NOMO-1 treated with dmso at 0.1 percent for 144 hours (cell line): Measurements from ENCODE around the gene SYNE3.

Source experiments
- DNase-seq: peaks from one replicate; lab custom pipeline; 2025; ENCODE audit not compliant: unreplicated experiment; lab: John Stamatoyannopoulos, UW

SYNE3 gene

GRCh38 chr14:95491936-95492608 lies 24.4 kb downstream of the SYNE3 start:
- no peak for DNase-seq

- no peak for DNase-seq
Measured at GRCh38 chr14:95490727-95491451, 25.6 kb downstream of the SYNE3 start.

GRCh38 chr14:95490138-95490509 lies 26.3 kb downstream of the SYNE3 start:
- DNase-seq = no peak

- no peak for DNase-seq
Measured at GRCh38 chr14:95489214-95490137, 27.0 kb downstream of the SYNE3 start.

GRCh38 chr14:95488376-95489213 lies 27.9 kb downstream of the SYNE3 start:
- no peak for DNase-seq

- no peak for DNase-seq
Measured at GRCh38 chr14:95487669-95488084, 28.8 kb downstream of the SYNE3 start.

- DNase-seq = no peak
Measured at GRCh38 chr14:95486875-95487668, 29.4 kb downstream of the SYNE3 start.

- no peak for DNase-seq
Measured at GRCh38 chr14:95485222-95485819, 31.1 kb downstream of the SYNE3 start.

GRCh38 chr14:95484296-95484695 lies 32.2 kb downstream of the SYNE3 start:
- no peak for DNase-seq

- DNase-seq = no peak
Measured at GRCh38 chr14:95483309-95484165, 32.9 kb downstream of the SYNE3 start.

- no peak for DNase-seq
Measured at GRCh38 chr14:95482627-95483308, 33.7 kb downstream of the SYNE3 start.

GRCh38 chr14:95481391-95482022 lies 34.9 kb downstream of the SYNE3 start:
- no peak for DNase-seq

GRCh38 chr14:95480887-95481226 lies 35.6 kb downstream of the SYNE3 start:
- no peak for DNase-seq

GRCh38 chr14:95480109-95480886 lies 36.2 kb downstream of the SYNE3 start:
- no peak for DNase-seq

GRCh38 chr14:95479494-95479893 lies 37.0 kb downstream of the SYNE3 start:
- no peak for DNase-seq

GRCh38 chr14:95478818-95479217 lies 37.6 kb downstream of the SYNE3 start:
- no peak for DNase-seq

GRCh38 chr14:95478309-95478708 lies 38.1 kb downstream of the SYNE3 start:
- no peak for DNase-seq
